SK-N-SH (cell line): ENCODE results near the gene SRPK1.

ENCODE experiments used
- FOXJ3 ChIP-seq: sonication (generic); formaldehyde crosslinking; IDR thresholded peaks from 2 replicates; pipeline ENCODE4 v1.5.1; 2020; ENCODE audit warnings: mild to moderate bottlenecking, missing genetic modification reagents
- GABPA ChIP-seq: IDR thresholded peaks from 2 replicates; pipeline ENCODE4 v1.4.0; 2012; ENCODE audit warnings: low read depth, mild to moderate bottlenecking
- POLR2AphosphoS5 ChIP-seq: IDR thresholded peaks from 2 replicates; pipeline ENCODE4 v1.6.1; 2012; ENCODE audit warnings: low read depth, low read length
- RFX5 ChIP-seq: IDR thresholded peaks from 2 replicates; pipeline ENCODE4 v1.6.1; 2012; ENCODE audit warnings: mild to moderate bottlenecking, improper control_type of control experiment, low read length
- SMC3 ChIP-seq: IDR thresholded peaks from 2 replicates; pipeline ENCODE4 v1.6.1; 2012; ENCODE audit warnings: low read depth, low read length, improper control_type of control experiment
- TCF12 ChIP-seq: IDR thresholded peaks from 2 replicates; pipeline ENCODE4 v1.4.0; 2012
- YY1 ChIP-seq: IDR thresholded peaks from 2 replicates; pipeline ENCODE4 v1.4.0; 2012; ENCODE audit warnings: low read depth, mild to moderate bottlenecking
- TF ChIP-seq, protein P1 (sequence below): IDR thresholded peaks from 2 replicates; pipeline ENCODE4 v1.4.0; 2012; ENCODE audit warnings: low read depth
- TF ChIP-seq, protein P2 (sequence below): fragments of 200-600 bp; sonication (generic); IDR thresholded peaks from 2 replicates; pipeline ENCODE4 v1.6.1; 2017; ENCODE audit warnings: antibody characterized with exemption, mild to moderate bottlenecking, moderate library complexity
- TF ChIP-seq, protein P3 (sequence below): IDR thresholded peaks from 2 replicates; pipeline ENCODE4 v1.4.0; 2012; ENCODE audit warnings: low read depth, borderline replicate concordance

DNA sequence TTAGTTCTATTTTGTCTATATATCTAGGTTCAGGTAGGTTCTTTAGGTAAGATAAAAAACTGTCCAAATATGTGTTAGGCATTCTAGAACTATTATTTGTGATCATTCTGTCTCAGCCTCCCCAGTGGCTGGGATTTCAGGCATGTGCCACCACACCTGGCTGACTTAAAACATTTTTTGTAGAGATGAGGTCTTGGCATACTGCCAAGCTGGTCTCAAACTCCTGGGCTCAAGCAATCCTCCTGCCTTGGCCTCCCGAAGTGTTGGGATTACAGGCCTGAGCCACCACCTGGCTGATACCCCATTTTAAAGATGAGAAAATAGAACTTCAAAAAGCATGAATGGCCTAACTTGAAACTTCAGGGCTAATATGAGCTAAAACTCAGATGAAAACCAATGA, 81.9 kb downstream of the SRPK1 start:
- TF ChIP-seq FOXJ3 (no peak), YY1 (no peak), RFX5 (no peak), POLR2AphosphoS5 (no peak), TCF12 (no peak), GABPA (no peak), SMC3 (no peak)
- TF ChIP-seq, protein P1, sequence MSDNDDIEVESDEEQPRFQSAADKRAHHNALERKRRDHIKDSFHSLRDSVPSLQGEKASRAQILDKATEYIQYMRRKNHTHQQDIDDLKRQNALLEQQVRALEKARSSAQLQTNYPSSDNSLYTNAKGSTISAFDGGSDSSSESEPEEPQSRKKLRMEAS, result no peak
- TF ChIP-seq, protein P2, sequence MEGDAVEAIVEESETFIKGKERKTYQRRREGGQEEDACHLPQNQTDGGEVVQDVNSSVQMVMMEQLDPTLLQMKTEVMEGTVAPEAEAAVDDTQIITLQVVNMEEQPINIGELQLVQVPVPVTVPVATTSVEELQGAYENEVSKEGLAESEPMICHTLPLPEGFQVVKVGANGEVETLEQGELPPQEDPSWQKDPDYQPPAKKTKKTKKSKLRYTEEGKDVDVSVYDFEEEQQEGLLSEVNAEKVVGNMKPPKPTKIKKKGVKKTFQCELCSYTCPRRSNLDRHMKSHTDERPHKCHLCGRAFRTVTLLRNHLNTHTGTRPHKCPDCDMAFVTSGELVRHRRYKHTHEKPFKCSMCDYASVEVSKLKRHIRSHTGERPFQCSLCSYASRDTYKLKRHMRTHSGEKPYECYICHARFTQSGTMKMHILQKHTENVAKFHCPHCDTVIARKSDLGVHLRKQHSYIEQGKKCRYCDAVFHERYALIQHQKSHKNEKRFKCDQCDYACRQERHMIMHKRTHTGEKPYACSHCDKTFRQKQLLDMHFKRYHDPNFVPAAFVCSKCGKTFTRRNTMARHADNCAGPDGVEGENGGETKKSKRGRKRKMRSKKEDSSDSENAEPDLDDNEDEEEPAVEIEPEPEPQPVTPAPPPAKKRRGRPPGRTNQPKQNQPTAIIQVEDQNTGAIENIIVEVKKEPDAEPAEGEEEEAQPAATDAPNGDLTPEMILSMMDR, result no peak
- TF ChIP-seq, protein P3, sequence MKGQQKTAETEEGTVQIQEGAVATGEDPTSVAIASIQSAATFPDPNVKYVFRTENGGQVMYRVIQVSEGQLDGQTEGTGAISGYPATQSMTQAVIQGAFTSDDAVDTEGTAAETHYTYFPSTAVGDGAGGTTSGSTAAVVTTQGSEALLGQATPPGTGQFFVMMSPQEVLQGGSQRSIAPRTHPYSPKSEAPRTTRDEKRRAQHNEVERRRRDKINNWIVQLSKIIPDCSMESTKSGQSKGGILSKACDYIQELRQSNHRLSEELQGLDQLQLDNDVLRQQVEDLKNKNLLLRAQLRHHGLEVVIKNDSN, result no peak
